Esophagus squamous epithelium (tissue), 4 donors: Measurements from ENCODE around the gene LINC00305.

ENCODE experiments used
- POLR2A ChIP-seq, 4 donors: fragments of 450-650 bp; IDR thresholded peaks; one replicate each; pipeline ENCODE4 v1.6.1; 2017; ENCODE audit warnings: antibody characterized with exemption in 4 of 4, mild to moderate bottlenecking in 4 of 4, moderate library complexity in 3 of 4
- TF ChIP-seq, protein P1 (sequence below), 6 experiments: fragments of 450-650 bp in 4 of 6; fragments of 200-600 bp in 2 of 6; sonication (generic) in 2 of 6; IDR thresholded peaks; one replicate each; pipeline ENCODE4 v1.5.1; 2016 to 2019; ENCODE audit warnings: antibody characterized with exemption in 6 of 6, mild to moderate bottlenecking in 4 of 6, moderate library complexity in 4 of 6

GRCh38 chr18:64073971-64074370 is 74.9 kb downstream of the LINC00305 start:
- TF ChIP-seq POLR2A (IDR thresholded peaks at IDR 0.05): no peak
- TF ChIP-seq, protein P1, sequence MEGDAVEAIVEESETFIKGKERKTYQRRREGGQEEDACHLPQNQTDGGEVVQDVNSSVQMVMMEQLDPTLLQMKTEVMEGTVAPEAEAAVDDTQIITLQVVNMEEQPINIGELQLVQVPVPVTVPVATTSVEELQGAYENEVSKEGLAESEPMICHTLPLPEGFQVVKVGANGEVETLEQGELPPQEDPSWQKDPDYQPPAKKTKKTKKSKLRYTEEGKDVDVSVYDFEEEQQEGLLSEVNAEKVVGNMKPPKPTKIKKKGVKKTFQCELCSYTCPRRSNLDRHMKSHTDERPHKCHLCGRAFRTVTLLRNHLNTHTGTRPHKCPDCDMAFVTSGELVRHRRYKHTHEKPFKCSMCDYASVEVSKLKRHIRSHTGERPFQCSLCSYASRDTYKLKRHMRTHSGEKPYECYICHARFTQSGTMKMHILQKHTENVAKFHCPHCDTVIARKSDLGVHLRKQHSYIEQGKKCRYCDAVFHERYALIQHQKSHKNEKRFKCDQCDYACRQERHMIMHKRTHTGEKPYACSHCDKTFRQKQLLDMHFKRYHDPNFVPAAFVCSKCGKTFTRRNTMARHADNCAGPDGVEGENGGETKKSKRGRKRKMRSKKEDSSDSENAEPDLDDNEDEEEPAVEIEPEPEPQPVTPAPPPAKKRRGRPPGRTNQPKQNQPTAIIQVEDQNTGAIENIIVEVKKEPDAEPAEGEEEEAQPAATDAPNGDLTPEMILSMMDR (IDR thresholded peaks at IDR 0.05): no peak
